ENCODE results near the gene LRRC8A. TPM values are rescaled to one million over a fixed set of nuclear protein-coding genes. Genes with fewer than 3 reads are reported as not detected.
"Not testable (repeated sequence)": the region's sequence is repeated elsewhere in the genome, so short reads cannot be mapped to it uniquely, and the experiment has no call there.

LRRC8A gene
- total and polyA plus RNA-seq, 2 experiments from 2014 or later, result 35.6 to 37.9 TPM

DNA sequence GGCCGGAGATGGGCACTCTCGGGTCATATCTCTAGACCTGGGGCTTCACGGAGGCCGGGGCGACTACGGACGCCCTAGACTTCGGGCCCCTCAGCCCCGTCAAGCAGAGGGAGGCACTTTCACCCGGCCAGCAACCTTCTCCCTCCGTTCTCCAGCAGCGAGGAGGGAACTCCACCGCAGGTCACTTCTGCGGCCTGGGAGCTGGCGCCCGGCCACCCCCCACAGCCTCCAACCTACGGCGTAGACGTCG is 65.3 kb downstream of the LRRC8A start:
- no peak for DNase-seq
- H3K79me2 ChIP-seq (ENCODE audit: insufficient read depth), result peaks cover 58% of the 10 kb centered on the region
- H2AFZ ChIP-seq, result peak overlapping the region; percentile 90
- H3K9ac ChIP-seq, result peak overlapping the region; percentile 93
- in situ Hi-C loops (cut with MboI), result no loop called here
- H3F3A ChIP-seq (ENCODE audit: insufficient read depth), result no peaks in the 10 kb centered on the region; the same call in 1 of the 2 replicates
- no peak for TF ChIP-seq EZH2 (IDR thresholded peaks at IDR 0.05; ENCODE audit: insufficient read depth, poor library complexity, severe bottlenecking)
- no peak for TF ChIP-seq EZH2phosphoT487 (IDR thresholded peaks at IDR 0.05; ENCODE audit: insufficient read depth, low read depth)
- no peaks in the 10 kb centered on the region for H4K20me1 ChIP-seq (ENCODE audit: insufficient read depth)
- H3K4me1 ChIP-seq (ENCODE audit: insufficient read depth), result 0 out of 2 replicates have a peak, but pooled peaks cover 6% of the 10 kb centered on the region
- no peaks in the 10 kb centered on the region for H3K9me2 ChIP-seq (ENCODE audit: insufficient read depth)
- 0 to 1% methylated on average over 17 to 19 of the region's 20 CpGs for WGBS, 2 experiments (ENCODE audit: low coverage in 1 of 2, low lambda C conversion rate in 2 of 2, missing lambda C conversion rate in 2 of 2)
- no peaks in the 10 kb centered on the region for H3K27me3 ChIP-seq (replicated peaks; ENCODE audit: insufficient read depth)
- peak overlapping the region; percentile 94 for H3K27ac ChIP-seq
- peak overlapping the region; percentile 100 for H3K4me2 ChIP-seq (ENCODE audit: unreplicated experiment)
- no peaks in the 10 kb centered on the region for H3K36me3 ChIP-seq (ENCODE audit: low read depth)
- no peaks in the 10 kb centered on the region for H3K9me3 ChIP-seq (ENCODE audit: low read depth)
- H3K4me3 ChIP-seq, result peak overlapping the region; percentile 98

DNA sequence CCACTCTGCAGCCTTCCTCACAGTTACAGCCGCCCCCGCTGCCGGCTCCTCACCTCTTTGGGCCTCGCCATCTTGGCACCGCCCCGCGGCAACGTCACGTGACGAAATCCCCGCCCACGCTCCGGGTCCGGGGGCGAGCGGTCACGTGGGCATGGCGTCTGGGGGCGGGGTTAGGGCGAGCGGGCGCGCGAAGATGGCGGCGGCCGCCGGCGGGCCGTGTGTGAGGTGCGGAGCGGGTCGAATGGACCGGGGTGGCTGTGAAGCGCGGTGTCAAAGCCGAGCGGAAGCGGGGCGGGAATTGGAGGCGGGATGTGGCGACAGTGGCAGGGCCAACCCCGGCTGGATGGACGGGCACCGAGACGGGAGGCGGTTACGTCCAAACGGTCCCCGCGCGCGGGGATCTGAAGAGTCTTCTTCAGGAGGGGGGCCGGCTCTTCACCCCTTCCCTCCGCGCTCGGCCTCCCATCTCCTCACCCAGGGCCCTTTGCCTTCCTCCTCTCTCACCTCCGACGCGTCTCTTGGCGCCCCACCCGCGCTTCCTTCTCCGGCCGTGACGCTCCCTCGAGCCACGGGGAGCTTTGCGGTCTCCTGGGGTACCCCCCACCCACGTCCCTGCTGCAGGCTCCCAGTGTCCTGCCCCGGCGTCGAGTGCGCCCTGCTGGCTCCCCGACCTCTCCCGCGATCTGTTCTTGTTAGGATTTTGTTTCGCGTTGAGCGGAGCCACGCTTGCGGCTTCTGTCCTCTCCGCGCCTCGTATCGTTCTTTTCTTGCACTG is 65.8 kb downstream of the LRRC8A start, which contains the start of the genes DOLK and NUP188:
DOLK (minus strand) TSS at position 77 of the 775 bp plus-strand sequence. CDS start 300 bp downstream, outside the sequence.
NUP188 (plus strand) TSS at position 173 of the 775 bp plus-strand sequence; CDS start at position 194, 21 bp downstream.
- no peaks in the 10 kb centered on the region for H4K20me1 ChIP-seq (ENCODE audit: insufficient read depth)
- TF ChIP-seq EZH2phosphoT487 (IDR thresholded peaks at IDR 0.05; ENCODE audit: insufficient read depth, low read depth) (no peak), EZH2 (IDR thresholded peaks at IDR 0.05; ENCODE audit: insufficient read depth, poor library complexity, severe bottlenecking) (no peak)
- no peaks in the 10 kb centered on the region for H3K9me3 ChIP-seq (ENCODE audit: low read depth)
- H3K4me2 ChIP-seq (ENCODE audit: unreplicated experiment), result peak within 1 kb of the TSS; percentile 100
- no peaks in the 10 kb centered on the region for H3K27me3 ChIP-seq (replicated peaks; ENCODE audit: insufficient read depth)
- H3K4me1 ChIP-seq (ENCODE audit: insufficient read depth), result 0 out of 2 replicates have a peak, but pooled peaks cover 6% of the 10 kb centered on the region
- peak within 1 kb of the TSS; percentile 94 for H3K27ac ChIP-seq
- H2AFZ ChIP-seq, result peak within 1 kb of the TSS; percentile 90
- no peaks in the 10 kb centered on the region for H3K9me2 ChIP-seq (ENCODE audit: insufficient read depth)
- 2 to 3% methylated on average over 74 to 75 of the region's 86 CpGs for WGBS, 2 experiments (ENCODE audit: low coverage in 1 of 2, low lambda C conversion rate in 2 of 2, missing lambda C conversion rate in 2 of 2)
- H3K36me3 ChIP-seq (ENCODE audit: low read depth), result peaks cover 4% of the 10 kb centered on the region; the same call in 1 of the 2 replicates
- no peaks in the 10 kb centered on the region; the same call in 1 of the 2 replicates for H3F3A ChIP-seq (ENCODE audit: insufficient read depth)
- peak; percentile 98 for DNase-seq
- H3K9ac ChIP-seq, result peak within 1 kb of the TSS; percentile 93
- peak within 1 kb of the TSS; percentile 98 for H3K4me3 ChIP-seq
- in situ Hi-C loops (cut with MboI), result no loop called here
- H3K79me2 ChIP-seq (ENCODE audit: insufficient read depth), result peaks cover 62% of the 10 kb centered on the region

DNA sequence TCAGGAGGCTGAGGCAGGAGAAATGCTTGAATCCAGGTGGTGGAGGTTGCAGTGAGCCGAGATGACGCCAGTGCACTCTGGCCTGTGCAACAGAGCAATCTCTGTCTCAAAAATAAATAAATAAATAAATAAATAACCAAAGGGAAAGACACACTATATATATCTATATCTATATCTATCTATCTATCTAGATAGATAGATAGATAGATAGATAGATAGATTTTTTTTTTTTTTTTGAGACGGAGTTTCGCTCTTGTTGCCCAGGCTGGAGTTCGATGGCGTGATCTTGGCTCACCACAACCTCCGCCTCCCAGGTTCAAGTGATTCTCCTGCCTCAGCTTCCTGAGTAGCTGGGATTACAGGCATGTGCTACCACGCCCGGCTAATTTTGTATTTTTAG is 79.5 kb downstream of the LRRC8A start:
- H3K4me3 ChIP-seq; H3K9me3 ChIP-seq (ENCODE audit: low read depth); H3K4me1 ChIP-seq (ENCODE audit: insufficient read depth); H3K9me2 ChIP-seq (ENCODE audit: insufficient read depth); H3K27me3 ChIP-seq (replicated peaks; ENCODE audit: insufficient read depth); H4K20me1 ChIP-seq (ENCODE audit: insufficient read depth); H3K4me2 ChIP-seq (ENCODE audit: unreplicated experiment); in situ Hi-C loops (cut with MboI); H3K9ac ChIP-seq; DNase-seq; H3F3A ChIP-seq (ENCODE audit: insufficient read depth); H2AFZ ChIP-seq; H3K27ac ChIP-seq; H3K79me2 ChIP-seq (ENCODE audit: insufficient read depth): not testable (repeated sequence)
- H3K36me3 ChIP-seq (ENCODE audit: low read depth), result peaks cover 36% of the 10 kb centered on the region
- WGBS, 2 experiments (ENCODE audit: low coverage in 1 of 2, low lambda C conversion rate in 2 of 2, missing lambda C conversion rate in 2 of 2), result 91 to 96% methylated on average over 9 of the region's 9 CpGs

Other genes starting within 250 kb of the LRRC8A start
- gene DYNC2I2, start 225.3 kb upstream of the LRRC8A start, total RNA-seq (2014; rRNA removed; shearing (Covaris generic)), result 64.5 and 93.1 TPM in 2 replicates
- 58.8 and 60.8 TPM in 2 replicates for gene DYNC2I2, start 225.3 kb upstream of the LRRC8A start, polyA plus RNA-seq (2016; fragmentation: Nextera tagmentation; extraction: Ambion mirVana)
- gene SET, start 192.9 kb upstream of the LRRC8A start, total RNA-seq (2014; rRNA removed; shearing (Covaris generic)), result 263 and 283 TPM in 2 replicates
- 175 and 183 TPM in 2 replicates for gene SET, start 192.9 kb upstream of the LRRC8A start, polyA plus RNA-seq (2016; fragmentation: Nextera tagmentation; extraction: Ambion mirVana)
- 0.89 and 2.1 TPM in 2 replicates for gene PKN3, start 179.6 kb upstream of the LRRC8A start, total RNA-seq (2014; rRNA removed; shearing (Covaris generic))
- 0.68 and 0.95 TPM in 2 replicates for gene PKN3, start 179.6 kb upstream of the LRRC8A start, polyA plus RNA-seq (2016; fragmentation: Nextera tagmentation; extraction: Ambion mirVana)
- 48.1 and 65.1 TPM in 2 replicates for gene ZDHHC12, start 158.0 kb upstream of the LRRC8A start, total RNA-seq (2014; rRNA removed; shearing (Covaris generic))
- gene ZDHHC12, start 158.0 kb upstream of the LRRC8A start, polyA plus RNA-seq (2016; fragmentation: Nextera tagmentation; extraction: Ambion mirVana), result 41.6 and 44.0 TPM in 2 replicates
- gene ZER1, start 110.2 kb upstream of the LRRC8A start, total RNA-seq (2014; rRNA removed; shearing (Covaris generic)), result 28.9 and 61.7 TPM in 2 replicates
- 18.7 and 20.0 TPM in 2 replicates for gene ZER1, start 110.2 kb upstream of the LRRC8A start, polyA plus RNA-seq (2016; fragmentation: Nextera tagmentation; extraction: Ambion mirVana)
- gene TBC1D13, start 94.9 kb upstream of the LRRC8A start, total RNA-seq (2014; rRNA removed; shearing (Covaris generic)), result 15.7 and 17.3 TPM in 2 replicates
- gene TBC1D13, start 94.9 kb upstream of the LRRC8A start, polyA plus RNA-seq (2016; fragmentation: Nextera tagmentation; extraction: Ambion mirVana), result 21.9 and 25.3 TPM in 2 replicates
- gene ENDOG, start 63.6 kb upstream of the LRRC8A start, total RNA-seq (2014; rRNA removed; shearing (Covaris generic)), result 11.6 and 26.7 TPM in 2 replicates
- gene ENDOG, start 63.6 kb upstream of the LRRC8A start, polyA plus RNA-seq (2016; fragmentation: Nextera tagmentation; extraction: Ambion mirVana), result 21.3 and 21.4 TPM in 2 replicates
- 15.9 and 53.0 TPM in 2 replicates for gene SPOUT1, start 52.3 kb upstream of the LRRC8A start, total RNA-seq (2014; rRNA removed; shearing (Covaris generic))
- 43.0 and 46.4 TPM in 2 replicates for gene SPOUT1, start 52.3 kb upstream of the LRRC8A start, polyA plus RNA-seq (2016; fragmentation: Nextera tagmentation; extraction: Ambion mirVana)
- gene KYAT1, start 183 bp upstream of the LRRC8A start, total RNA-seq (2014; rRNA removed; shearing (Covaris generic)), result 5.1 and 5.8 TPM in 2 replicates
- 4.4 and 5.5 TPM in 2 replicates for gene KYAT1, start 183 bp upstream of the LRRC8A start, polyA plus RNA-seq (2016; fragmentation: Nextera tagmentation; extraction: Ambion mirVana)
- 4.4 and 4.7 TPM in 2 replicates for gene PHYHD1, start 38.8 kb downstream of the LRRC8A start, total RNA-seq (2014; rRNA removed; shearing (Covaris generic))
- 7.4 and 8.6 TPM in 2 replicates for gene PHYHD1, start 38.8 kb downstream of the LRRC8A start, polyA plus RNA-seq (2016; fragmentation: Nextera tagmentation; extraction: Ambion mirVana)
- 31.1 and 36.1 TPM in 2 replicates for gene DOLK, start 65.5 kb downstream of the LRRC8A start, total RNA-seq (2014; rRNA removed; shearing (Covaris generic))
- 29.6 and 31.7 TPM in 2 replicates for gene DOLK, start 65.5 kb downstream of the LRRC8A start, polyA plus RNA-seq (2016; fragmentation: Nextera tagmentation; extraction: Ambion mirVana)
- 45.9 and 57.0 TPM in 2 replicates for gene NUP188, start 65.6 kb downstream of the LRRC8A start, total RNA-seq (2014; rRNA removed; shearing (Covaris generic))
- 24.9 and 25.7 TPM in 2 replicates for gene NUP188, start 65.6 kb downstream of the LRRC8A start, polyA plus RNA-seq (2016; fragmentation: Nextera tagmentation; extraction: Ambion mirVana)
- 57.3 and 84.9 TPM in 2 replicates for gene SH3GLB2, start 146.2 kb downstream of the LRRC8A start, total RNA-seq (2014; rRNA removed; shearing (Covaris generic))
- 27.7 and 30.9 TPM in 2 replicates for gene SH3GLB2, start 146.2 kb downstream of the LRRC8A start, polyA plus RNA-seq (2016; fragmentation: Nextera tagmentation; extraction: Ambion mirVana)
- gene MIGA2, start 154.5 kb downstream of the LRRC8A start, total RNA-seq (2014; rRNA removed; shearing (Covaris generic)), result 31.6 and 35.1 TPM in 2 replicates
- gene MIGA2, start 154.5 kb downstream of the LRRC8A start, polyA plus RNA-seq (2016; fragmentation: Nextera tagmentation; extraction: Ambion mirVana), result 10.7 and 12.4 TPM in 2 replicates
- gene DOLPP1, start 199.0 kb downstream of the LRRC8A start, total RNA-seq (2014; rRNA removed; shearing (Covaris generic)), result 11.5 and 11.6 TPM in 2 replicates
- 12.8 and 13.7 TPM in 2 replicates for gene DOLPP1, start 199.0 kb downstream of the LRRC8A start, polyA plus RNA-seq (2016; fragmentation: Nextera tagmentation; extraction: Ambion mirVana)
- 51.5 and 55.4 TPM in 2 replicates for gene CRAT, start 228.7 kb downstream of the LRRC8A start, total RNA-seq (2014; rRNA removed; shearing (Covaris generic))
- 61.4 and 66.0 TPM in 2 replicates for gene CRAT, start 228.7 kb downstream of the LRRC8A start, polyA plus RNA-seq (2016; fragmentation: Nextera tagmentation; extraction: Ambion mirVana)
- 96.9 and 113 TPM in 2 replicates for gene PTPA, start 229.3 kb downstream of the LRRC8A start, total RNA-seq (2014; rRNA removed; shearing (Covaris generic))
- 59.9 and 60.8 TPM in 2 replicates for gene PTPA, start 229.3 kb downstream of the LRRC8A start, polyA plus RNA-seq (2016; fragmentation: Nextera tagmentation; extraction: Ambion mirVana)